AG09309 (cell line): ENCODE measurements around the gene PRRT2.

Source experiments
- DNase-seq: peaks from one replicate; pipeline ENCODE4 v3.0.0-alpha.2; 2010; ENCODE audit warnings: low read depth
- H3K4me3 ChIP-seq: 2 replicates; pipeline ENCODE4 v1.5.1; 2011; ENCODE audit warnings: mild to moderate bottlenecking, low read depth, low read length, moderate library complexity; ENCODE audit not compliant: control insufficient read depth
- TF ChIP-seq, protein P1 (sequence below): IDR thresholded peaks from 2 replicates; pipeline ENCODE4 v1.5.1; 2011; ENCODE audit warnings: mild to moderate bottlenecking, low read depth, low read length, inconsistent platforms; ENCODE audit not compliant: insufficient read depth, control insufficient read depth; ENCODE audit errors: missing control alignments

Gene PRRT2

DNA sequence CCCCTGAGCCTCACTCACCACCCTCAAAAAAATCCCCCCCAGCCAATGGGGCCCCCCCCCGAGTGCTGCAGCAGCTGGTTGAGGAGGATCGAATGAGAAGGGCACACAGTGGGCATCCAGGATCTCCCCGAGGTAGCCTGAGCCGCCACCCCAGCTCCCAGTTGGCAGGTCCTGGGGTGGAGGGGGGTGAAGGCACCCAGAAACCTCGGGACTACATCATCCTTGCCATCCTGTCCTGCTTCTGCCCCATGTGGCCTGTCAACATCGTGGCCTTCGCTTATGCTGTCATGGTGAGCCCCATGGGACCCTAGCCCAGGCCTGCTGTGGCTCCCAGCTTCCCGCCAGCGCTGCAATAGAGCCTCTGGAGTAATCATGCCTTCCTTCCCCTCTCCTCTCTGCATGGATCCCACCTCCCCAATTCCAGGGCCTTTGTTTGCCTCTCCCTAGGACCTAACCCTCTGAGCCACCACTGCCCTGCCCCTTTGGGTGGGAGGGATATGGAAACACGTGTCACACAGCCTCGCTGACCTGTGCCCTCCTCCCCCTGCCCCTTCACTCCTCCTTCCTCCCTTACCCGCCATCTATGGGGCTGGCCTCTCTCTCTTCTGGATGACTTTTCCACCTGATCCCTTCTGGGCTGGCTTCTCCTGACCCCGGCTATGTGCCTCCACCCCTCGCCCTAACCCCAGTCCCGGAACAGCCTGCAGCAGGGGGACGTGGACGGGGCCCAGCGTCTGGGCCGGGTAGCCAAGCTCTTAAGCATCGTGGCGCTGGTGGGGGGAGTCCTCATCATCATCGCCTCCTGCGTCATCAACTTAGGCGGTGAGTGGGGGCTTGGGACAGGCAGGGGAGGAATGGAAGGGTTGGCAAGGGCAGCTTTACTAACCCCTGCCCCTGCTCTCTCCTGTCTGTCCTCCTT is 1.9 kb downstream of the PRRT2 start:
- no peak overlapping the region for H3K4me3 ChIP-seq
- DNase-seq = no peak
- TF ChIP-seq, protein P1, sequence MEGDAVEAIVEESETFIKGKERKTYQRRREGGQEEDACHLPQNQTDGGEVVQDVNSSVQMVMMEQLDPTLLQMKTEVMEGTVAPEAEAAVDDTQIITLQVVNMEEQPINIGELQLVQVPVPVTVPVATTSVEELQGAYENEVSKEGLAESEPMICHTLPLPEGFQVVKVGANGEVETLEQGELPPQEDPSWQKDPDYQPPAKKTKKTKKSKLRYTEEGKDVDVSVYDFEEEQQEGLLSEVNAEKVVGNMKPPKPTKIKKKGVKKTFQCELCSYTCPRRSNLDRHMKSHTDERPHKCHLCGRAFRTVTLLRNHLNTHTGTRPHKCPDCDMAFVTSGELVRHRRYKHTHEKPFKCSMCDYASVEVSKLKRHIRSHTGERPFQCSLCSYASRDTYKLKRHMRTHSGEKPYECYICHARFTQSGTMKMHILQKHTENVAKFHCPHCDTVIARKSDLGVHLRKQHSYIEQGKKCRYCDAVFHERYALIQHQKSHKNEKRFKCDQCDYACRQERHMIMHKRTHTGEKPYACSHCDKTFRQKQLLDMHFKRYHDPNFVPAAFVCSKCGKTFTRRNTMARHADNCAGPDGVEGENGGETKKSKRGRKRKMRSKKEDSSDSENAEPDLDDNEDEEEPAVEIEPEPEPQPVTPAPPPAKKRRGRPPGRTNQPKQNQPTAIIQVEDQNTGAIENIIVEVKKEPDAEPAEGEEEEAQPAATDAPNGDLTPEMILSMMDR = no peak

DNA sequence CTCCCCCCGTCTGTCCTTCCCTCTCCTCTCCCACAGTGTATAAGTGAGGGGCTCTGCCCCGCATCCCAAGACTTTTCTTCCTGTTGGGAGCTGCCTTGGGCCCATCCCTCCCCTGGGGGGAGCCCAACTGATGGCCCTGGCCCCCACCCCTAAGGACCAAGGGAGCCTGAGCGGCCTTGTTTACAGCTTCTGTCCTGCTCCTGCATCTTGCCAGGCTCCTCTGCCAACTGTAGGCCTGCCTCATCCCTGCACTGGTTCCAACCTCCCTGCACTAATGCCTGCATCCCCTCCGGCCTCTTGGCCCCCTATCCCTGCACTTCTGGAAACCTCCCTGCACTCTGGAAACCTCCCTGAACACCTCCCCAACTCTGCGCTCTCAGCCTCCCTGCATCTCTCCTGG is 2.6 kb downstream of the PRRT2 start:
- TF ChIP-seq, protein P1 = no peak
- H3K4me3 ChIP-seq = no peak overlapping the region
- no peak for DNase-seq

- peak overlapping the region; percentile 91 for H3K4me3 ChIP-seq
- DNase-seq = no peak
- TF ChIP-seq, protein P1 = no peak
Observed at GRCh38 chr16:29815032-29815721, 3.2 kb downstream of the PRRT2 start.

- DNase-seq = peak; percentile 99
- TF ChIP-seq, protein P1 = peak; percentile 94
- H3K4me3 ChIP-seq = peak within 1 kb of the TSS; percentile 91
Observed at GRCh38 chr16:29815793-29816693, 4.0 kb downstream of the PRRT2 start, which contains the start of gene PAGR1. PAGR1 (plus strand) TSS chr16:29816152; CDS start chr16:29816526, 374 bp downstream.

DNA sequence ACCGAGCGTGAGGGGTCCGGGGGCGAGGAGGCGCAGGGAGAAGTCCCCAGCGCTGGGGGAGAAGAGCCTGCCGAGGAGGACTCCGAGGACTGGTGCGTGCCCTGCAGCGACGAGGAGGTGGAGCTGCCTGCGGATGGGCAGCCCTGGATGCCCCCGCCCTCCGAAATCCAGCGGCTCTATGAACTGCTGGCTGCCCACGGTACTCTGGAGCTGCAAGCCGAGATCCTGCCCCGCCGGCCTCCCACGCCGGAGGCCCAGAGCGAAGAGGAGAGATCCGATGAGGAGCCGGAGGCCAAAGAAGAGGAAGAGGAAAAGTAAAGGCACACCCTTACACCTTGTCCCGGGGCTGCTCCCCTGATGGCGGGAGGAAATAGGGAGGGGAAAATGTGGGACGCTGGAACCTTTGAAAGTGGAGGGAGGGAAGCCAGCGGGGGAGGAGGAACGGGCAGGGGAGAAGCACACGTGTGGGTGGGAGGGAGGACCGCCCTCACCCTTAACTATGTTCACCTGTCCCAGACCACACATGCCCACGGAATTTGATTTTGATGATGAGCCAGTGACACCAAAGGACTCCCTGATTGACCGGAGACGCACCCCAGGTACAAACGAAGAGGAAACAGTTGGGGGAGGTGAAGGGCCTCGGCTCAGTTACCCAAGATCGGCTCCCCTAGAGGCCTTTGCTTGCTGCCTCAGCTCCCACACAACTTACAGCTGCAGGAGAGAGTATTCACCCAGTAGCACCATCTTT is 4.9 kb downstream of the PRRT2 start:
- DNase-seq = no peak
- peak overlapping the region; percentile 91 for H3K4me3 ChIP-seq
- TF ChIP-seq, protein P1 = no peak
